Neural progenitor cell (in vitro differentiated cells): Measurements from ENCODE around the gene ELF1.

Experiments
- CTCF ChIP-seq: fragments of 200-600 bp; sonication (generic); IDR thresholded peaks from 2 replicates; pipeline ENCODE4 v1.5.1; 2017; ENCODE audit warnings: antibody characterized with exemption, mild to moderate bottlenecking
- EZH2phosphoT487 ChIP-seq: fragments of 200-600 bp; sonication (generic); IDR thresholded peaks from 2 replicates; pipeline ENCODE4 v1.6.1; 2017; ENCODE audit warnings: antibody characterized with exemption

- no peak for TF ChIP-seq CTCF
- no peak for TF ChIP-seq EZH2phosphoT487
Measured at GRCh38 chr13:40932252-40932651, 86.9 kb downstream of the ELF1 start.
